Left cardiac atrium (tissue), 4 donors: ENCODE measurements around the gene FOLH1. TPM values are rescaled to one million over a fixed set of nuclear protein-coding genes. Genes with fewer than 3 reads are reported as not detected.
"Not testable (repeated sequence)": the region's sequence is repeated elsewhere in the genome, so short reads cannot be mapped to it uniquely, and the experiment has no call there.

Experiments used
- ATAC-seq, 2 donors: fragments of 200-7000 bp; cut with Tn5 transposase; one replicate each; pipeline ENCODE4 v1.9.1; 2020; ENCODE audit warnings: mild to moderate bottlenecking in 2 of 2, moderate library complexity in 2 of 2
- DNase-seq: peaks from one replicate; pipeline ENCODE4 v3.0.0-alpha.2; 2020
- intact Hi-C, 2 donors: fragments of 100-400 bp; cut with DNase I; formaldehyde crosslinking; loops; one replicate each; pipeline versions ENCODE4 v1.14.1 to v1.15.1; 2022 to 2023
- total RNA-seq, 2 donors: library from RNA; stranded (reverse); fragmentation: NEBNext Ultra II Directional; extraction: Animal tissue kit (Norgen Biotek cat#: 25700); gene quantifications; one replicate each; pipeline ENCODE4 v1.2.1, GENCODE V29; 2021
- donor health status: DM: no; HTN: yes; CAD: no.
- donor health status: DM: no; HTN: yes; CAD: no; lungs with severe emphysema.
- donor health status: DM: yes; HTN: yes; CAD: no.
- donor health status: Dilated cardiomyopathy.

FOLH1 gene
- total RNA-seq, 2 donors from 2014 or later, result 0.53 to 0.92 TPM

DNA sequence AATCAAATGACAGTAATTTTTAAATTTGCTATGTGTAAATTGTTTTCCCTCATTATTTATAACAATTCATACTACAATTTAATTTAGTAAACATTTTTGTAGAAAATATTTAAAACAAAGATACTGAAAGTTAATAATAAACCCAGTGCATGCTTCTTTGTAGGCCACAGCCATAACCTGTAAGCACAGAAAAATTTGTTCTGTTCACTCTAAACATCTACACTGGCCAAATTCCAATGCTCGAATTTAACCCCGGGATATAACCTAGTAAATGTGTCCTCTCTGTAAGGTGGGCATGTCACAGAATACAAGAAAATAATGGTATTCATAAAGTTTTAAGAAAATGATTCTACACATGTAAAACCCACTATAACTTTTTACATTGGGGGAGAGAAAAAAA, 22.2 kb downstream of the FOLH1 start:
- intact Hi-C loops, ATAC-seq, DNase-seq: not testable (repeated sequence)

DNA sequence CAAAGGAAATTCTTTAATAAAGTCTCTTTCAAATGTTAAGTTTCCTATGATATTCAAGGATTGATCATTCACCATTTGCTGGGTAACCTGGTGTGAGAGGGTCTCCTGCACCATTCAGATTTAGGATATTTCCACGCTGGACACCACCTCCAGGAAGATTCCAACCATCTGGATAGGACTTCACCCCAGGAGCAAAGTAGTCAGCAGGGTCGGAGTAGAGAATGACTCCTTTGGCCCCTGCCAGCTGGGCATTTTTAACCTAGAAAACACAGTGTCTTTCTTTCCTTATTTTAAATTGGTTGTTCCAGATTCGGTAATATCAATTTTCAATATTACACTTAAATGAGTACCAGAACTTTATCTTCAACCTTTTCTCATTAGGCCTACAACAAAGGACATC, 22.8 kb downstream of the FOLH1 start:
- intact Hi-C loops, DNase-seq, ATAC-seq: not testable (repeated sequence)

DNA sequence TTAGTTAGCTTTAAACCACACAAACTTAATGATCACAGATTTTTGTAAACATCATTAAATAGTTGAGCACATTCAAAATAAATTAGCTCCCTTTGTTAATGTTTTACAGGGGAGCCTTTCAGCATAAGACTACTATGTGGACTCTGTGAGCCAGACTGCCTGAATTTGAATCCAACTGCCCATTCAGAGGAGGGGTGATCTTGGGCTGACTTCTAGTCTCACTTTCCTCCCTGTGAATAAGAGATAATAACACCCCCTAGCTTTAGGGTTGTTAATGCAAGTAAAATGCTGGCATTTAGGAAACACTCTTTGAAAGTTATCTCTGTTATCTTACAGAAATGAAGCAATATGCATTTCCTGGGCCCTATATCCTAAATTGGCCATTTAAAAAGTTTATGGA, 23.6 kb downstream of the FOLH1 start:
- intact Hi-C loops, ATAC-seq: not testable (repeated sequence)

DNA sequence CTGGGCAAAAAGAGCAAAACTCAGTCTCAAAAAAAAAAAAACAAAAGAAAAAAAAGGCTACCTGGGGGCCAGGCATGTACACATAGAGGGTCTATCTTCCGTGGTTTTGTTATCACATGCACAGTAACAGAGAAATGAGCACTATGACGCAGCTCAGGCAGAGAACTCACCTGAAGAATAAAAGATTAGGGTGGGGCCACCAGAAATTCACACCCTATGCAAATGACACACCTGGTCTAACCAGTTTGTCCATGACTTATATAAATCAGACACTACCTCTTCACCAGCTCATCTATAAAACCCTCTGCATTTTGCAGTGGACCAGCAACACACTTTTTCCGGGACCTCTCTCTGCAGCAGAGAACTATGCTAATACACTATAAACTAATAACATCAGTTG, 30.5 kb downstream of the FOLH1 start:
- DNase-seq, intact Hi-C loops, ATAC-seq: not testable (repeated sequence)

More for the DNA sequence above, 23.6 kb downstream of the FOLH1 start:
- DNase-seq, result not testable (repeated sequence)

GRCh38 chr11:49175378-49175777, 33.0 kb downstream of the FOLH1 start:
- ATAC-seq, DNase-seq, intact Hi-C loops: not testable (repeated sequence)

DNA sequence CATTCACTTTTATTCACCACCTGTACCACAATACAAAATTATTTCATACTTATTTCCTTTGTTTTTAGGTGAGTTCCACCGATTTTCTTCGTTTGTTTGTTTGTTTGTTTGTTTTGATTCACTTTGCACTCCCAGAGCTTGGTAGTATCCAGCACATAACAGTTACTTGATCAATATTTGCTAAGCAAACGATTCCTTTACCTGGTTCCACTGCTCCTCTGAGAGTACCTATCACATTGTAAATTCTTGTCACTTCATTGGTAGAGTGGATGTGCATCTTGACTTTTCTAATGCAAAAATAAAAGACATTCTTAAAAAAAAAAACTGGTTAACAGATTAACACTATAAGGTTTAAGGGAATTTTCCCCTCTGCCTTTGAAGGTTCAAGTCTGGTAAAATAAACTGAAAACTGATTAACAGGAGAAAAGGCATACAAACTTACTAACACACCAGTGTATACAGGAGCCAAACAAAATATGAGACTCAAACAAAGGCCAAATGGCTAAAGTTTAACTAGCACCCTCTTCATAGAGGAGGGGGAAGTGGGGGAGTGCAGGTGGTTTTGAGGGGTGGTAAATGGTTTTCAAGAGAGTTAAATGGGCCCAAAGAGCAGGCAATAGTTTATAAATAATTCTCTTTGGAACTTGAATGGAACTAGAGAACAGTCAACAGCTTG, 33.6 kb downstream of the FOLH1 start:
- intact Hi-C loops, DNase-seq, ATAC-seq: not testable (repeated sequence)

DNA sequence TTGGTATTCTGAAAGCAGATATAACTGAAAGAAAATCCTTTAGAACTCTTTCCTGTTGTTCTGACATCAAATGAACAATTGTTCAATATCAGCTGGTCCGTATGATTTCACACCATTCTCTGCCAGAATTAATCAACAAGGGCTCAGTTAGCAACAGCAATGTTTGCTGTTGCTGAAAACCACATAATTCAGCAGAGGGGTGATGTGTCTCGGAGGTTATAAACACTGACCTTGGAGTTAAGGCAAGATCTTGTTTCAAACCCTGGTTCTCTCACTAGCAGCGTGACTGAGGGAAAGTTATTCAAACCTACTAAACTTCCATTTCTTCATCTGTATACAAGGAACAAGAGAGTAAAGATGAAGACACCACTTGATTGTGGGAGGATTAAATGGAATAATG, 36.8 kb downstream of the FOLH1 start:
- DNase-seq, intact Hi-C loops, ATAC-seq: not testable (repeated sequence)

- ATAC-seq, DNase-seq: not testable (repeated sequence)
- intact Hi-C loops, result loop anchor here in 1 of 2 donors (5.0 kb wide), 1 partner anchor 997 kb away; no protein-coding TSS in a partner anchor
Observed at GRCh38 chr11:49169579-49169978, 38.8 kb downstream of the FOLH1 start.

DNA sequence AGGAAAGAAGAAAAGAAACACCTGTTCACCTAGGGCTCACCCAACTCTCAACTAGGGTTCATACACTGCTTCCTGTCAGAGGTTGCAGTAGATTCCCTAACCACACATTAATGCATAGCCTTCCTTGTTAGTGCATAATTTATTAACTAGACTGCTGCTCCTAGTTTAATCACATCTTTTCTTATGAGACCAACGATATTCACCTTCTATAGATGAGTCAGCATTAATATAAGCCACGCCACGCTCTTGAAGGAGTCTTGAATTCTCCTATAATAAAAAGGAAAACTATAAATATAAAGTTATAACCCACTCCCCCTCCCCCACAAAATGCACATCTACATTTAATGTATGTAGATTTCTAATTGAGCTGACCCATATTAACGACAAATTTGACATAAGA, 39.4 kb downstream of the FOLH1 start:
- not testable (repeated sequence) for ATAC-seq, DNase-seq
- intact Hi-C loops, result loop anchor here in 1 of 2 donors (5.0 kb wide), 1 partner anchor 997 kb away; no protein-coding TSS in a partner anchor

- no peak for ATAC-seq
- DNase-seq, result no peak
- intact Hi-C loops, result no loop called here
Observed at GRCh38 chr11:49151211-49151610, 57.2 kb downstream of the FOLH1 start.

DNA sequence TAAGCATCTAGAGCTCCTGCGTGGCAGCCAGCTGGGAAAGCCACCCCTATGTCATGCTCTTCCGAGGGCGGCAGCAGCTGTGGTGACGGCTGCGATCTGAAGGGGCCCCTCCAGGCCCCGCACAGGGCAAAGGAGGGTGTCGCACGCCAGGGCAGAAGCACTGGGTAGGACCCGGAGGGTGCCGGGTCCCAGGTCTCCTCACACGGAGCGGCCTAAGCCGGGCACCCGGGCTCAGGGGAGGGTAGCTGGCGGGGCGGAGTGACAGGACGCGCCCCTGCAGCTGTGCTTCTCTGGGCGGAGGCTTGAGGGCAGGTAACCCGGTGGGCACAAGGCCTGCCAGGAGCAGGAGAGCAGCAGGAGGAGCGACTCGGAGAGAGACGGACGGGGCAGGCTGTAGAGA, 106.0 kb downstream of the FOLH1 start:
- intact Hi-C loops, DNase-seq, ATAC-seq: not testable (repeated sequence)

Other genes with a start within 250 kb of the FOLH1 start
- not detected for gene TRIM51G, start 224.7 kb downstream of the FOLH1 start, total RNA-seq
- not detected for gene TRIM49B, start 179.8 kb downstream of the FOLH1 start, total RNA-seq
- not detected for gene TRIM64C, start 149.5 kb downstream of the FOLH1 start, total RNA-seq